Hepatic stellate cell (primary cell): Measurements from ENCODE around the gene CGB5.
"Not testable (repeated sequence)": the region's sequence is repeated elsewhere in the genome, so short reads cannot be mapped to it uniquely, and the experiment has no call there.

ENCODE experiments used
- DNase-seq: peaks from one replicate; pipeline ENCODE4 v3.0.0; 2011; ENCODE audit warnings: low spot score

Gene CGB5

GRCh38 chr19:49043548-49043947 lies at the start of gene CGB5:
CGB5 (plus strand) TSS chr19:49043848; CDS start chr19:49044210, 362 bp downstream.
- not testable (repeated sequence) for DNase-seq

- no peak for DNase-seq
Observed at GRCh38 chr19:48994035-48994386, 49.6 kb upstream of the CGB5 start.

- DNase-seq: no peak
Observed at GRCh38 chr19:48997972-48998371, 45.7 kb upstream of the CGB5 start.

DNA sequence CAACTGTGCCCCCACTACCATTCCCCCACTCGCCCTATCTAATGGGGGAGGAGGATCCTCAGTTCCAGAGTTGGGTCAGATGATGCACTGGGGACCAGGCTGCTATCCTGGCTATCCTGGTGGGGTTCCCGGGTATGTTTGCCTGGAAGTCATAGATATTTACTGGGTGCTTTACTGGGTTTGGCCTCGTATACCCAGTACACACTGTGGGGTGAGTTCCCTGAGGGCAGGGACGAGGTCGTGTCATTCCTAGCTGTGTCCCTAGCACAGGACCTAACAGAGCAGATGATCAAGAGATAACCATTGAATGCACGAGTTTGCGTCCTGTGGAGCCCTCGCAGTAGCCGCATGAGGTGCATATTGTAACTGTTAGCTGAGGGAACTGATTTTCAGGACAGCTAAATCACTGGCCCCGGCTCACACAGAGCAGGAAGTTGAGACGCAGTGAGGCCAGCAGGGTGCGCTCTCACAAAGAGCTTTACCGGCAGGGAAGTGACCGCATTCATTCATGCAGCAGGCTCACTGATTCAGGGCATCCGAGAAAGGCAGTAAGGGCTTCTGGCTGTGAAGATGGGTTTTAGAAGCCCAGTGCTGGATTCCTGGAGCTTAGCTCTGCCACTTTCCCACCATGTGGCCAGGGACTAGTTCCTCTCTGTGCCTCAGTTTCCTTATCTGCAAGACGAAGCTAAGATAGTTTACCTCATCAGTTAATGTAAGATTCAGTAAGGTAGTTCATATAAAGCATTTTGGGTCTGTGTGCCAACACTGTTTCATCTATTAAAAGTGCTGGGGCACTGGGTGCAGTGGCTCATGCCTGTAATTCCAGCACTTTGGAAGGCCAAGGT lies 43.9 kb upstream of the CGB5 start:
- DNase-seq: peak; percentile 80

- DNase-seq: no peak
Observed at GRCh38 chr19:49004133-49004532, 39.5 kb upstream of the CGB5 start.

- DNase-seq: no peak
Observed at GRCh38 chr19:49004964-49005614, 38.6 kb upstream of the CGB5 start.

- DNase-seq: no peak
Observed at GRCh38 chr19:49006905-49007304, 36.7 kb upstream of the CGB5 start.

DNA sequence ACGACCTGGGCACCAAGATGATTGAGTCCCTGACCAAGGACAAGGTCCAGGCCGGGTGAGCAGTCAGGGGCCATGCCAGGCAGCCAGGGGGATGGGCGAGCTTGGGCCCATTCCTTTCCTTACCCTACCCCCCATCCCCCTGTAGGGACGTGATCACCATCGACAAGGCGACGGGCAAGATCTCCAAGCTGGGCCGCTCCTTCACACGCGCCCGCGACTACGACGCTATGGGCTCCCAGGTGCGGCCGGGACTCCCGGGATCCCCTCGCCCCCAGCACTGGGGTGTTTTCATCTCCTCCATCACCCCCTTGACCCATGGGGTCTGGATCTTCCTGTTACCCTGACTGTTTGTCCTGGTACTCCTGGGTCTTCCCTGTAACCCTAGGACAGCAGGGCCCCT lies 33.8 kb upstream of the CGB5 start:
- no peak for DNase-seq

- no peak for DNase-seq
Observed at GRCh38 chr19:49010453-49010852, 33.2 kb upstream of the CGB5 start.

DNA sequence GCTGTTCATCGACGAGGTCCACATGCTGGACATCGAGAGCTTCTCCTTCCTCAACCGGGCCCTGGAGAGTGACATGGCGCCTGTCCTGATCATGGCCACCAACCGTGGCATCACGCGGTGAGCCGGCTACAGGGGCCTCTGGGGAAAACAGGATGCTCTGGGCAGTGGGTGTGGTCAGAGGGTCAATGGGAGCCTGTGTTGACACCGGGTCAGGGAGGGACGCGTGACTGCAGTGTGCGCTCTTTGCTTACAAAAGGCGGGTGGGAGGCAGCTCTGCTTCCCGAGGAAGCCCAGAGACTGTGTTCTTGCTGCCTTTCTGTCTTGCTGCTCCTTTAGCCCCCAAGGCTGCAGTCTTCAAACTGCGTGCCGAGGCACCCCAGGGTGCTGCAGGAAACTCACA lies 32.5 kb upstream of the CGB5 start:
- DNase-seq: no peak

DNA sequence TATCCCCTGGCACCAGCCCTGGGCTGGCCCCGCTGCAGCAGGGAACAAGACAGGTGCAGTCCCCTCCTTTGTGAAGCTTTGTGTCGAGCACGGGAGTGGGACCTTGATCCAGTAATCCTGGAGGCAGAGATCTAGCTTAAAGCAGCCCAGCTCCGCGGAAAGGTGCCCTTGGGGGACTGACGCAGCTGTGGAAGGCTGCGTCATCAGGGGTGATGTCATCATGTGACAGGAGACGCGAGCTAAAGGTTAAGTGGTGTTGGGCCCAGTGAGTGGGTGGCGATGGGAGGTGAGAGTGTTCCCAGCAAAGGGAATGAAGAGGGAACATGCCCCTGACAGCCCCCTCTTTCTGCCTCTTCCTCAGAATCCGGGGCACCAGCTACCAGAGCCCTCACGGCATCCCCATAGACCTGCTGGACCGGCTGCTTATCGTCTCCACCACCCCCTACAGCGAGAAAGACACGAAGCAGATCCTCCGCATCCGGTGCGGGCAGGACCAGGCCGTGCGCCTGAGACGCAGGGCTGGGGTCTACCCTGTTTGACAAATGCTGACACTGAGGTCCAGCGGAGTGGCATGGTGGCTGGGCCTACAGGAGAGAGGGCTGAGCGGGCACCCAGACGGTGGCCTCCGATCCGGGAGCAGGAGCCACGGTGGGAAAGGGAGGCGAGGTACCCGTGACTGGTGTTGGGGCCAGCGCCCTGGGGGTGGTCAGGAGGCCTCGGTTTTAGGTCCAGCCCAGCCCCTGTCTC lies 29.4 kb upstream of the CGB5 start:
- DNase-seq: no peak

GRCh38 chr19:49014870-49015255 lies 28.8 kb upstream of the CGB5 start:
- DNase-seq: no peak

- DNase-seq: no peak
Observed at GRCh38 chr19:49016067-49016839, 27.4 kb upstream of the CGB5 start.

- no peak for DNase-seq
Observed at GRCh38 chr19:49017041-49017665, 26.5 kb upstream of the CGB5 start, which contains the start of gene LHB. LHB (minus strand) TSS chr19:49017091; CDS start chr19:49017081, 10 bp downstream.

DNA sequence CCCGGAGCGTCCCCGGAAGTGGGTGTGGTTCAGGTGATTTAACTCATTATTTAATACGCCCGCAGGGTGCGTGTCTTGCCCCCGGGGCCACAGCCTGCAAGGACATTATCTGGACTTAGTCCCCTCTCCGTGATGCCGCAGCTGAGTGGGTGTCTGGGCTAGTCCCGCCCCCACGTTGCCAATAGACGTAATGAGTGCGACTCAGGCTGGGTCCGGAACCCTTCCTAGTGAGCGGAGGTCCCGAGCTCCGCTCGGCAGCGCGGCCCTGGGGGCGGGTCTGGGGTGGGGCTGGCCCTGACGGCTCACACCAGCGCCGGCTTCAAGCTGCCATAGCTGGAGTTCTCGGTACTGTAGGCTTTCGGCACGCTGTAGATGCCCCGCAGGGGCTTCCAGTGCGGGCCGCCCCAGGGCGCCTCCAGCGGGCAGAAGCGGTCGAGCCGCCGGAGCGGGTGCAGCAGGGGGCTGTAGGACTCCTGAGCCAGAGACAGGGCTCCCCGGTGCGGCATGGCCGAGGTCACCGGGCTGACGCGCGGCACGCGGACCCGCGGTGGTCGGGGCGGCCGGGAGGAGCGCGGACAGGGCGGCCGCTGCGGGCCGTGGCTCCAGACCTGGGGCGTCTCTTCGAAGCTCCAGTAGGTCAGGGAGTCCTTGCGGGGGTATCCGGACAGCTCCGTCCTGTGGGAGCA lies 25.8 kb upstream of the CGB5 start:
- DNase-seq: peak; percentile 88

DNA sequence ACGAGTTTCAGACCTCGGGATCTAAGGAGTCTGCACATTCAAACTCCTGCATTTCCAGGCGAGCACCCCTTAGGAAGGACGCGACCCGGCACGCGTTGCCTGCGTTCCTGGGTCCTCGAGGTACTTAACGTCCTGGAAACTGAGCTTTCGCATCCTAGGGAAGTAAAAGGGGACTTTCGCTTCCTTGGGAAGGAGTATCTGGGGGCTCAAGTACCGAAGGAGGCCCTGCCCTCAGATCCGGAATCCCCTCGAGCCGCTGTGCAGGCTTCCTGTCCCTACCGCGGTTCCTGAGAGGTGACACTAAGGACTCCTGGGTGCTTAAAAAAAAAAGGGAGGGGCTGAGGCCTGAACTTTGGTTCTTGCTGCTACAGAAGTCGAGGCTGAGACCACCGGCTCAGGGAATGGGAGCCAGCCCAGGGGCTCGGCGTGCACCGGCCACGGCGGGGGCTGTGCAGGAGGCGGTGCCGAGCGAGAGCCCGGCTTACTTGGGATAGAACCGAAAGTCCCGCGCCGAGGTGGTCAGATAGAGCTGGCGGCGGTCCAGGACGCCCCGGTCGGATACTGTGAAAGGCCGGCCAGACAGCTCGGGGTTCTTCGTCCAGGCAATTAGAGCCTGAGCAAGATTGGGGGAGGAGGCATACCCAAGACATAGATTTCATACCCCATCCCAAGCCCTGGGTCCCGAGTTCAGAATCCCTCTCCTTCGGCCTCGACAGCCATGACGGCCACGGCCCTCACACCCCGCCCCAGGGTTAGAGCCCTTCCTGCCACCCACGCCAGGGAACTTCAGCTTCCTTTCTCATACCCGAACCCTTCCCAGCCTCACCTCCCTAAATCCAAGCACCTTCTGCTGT lies 25.0 kb upstream of the CGB5 start:
- DNase-seq: not testable (repeated sequence)

- peak; percentile 47 for DNase-seq
Observed at GRCh38 chr19:49019242-49019932, 24.3 kb upstream of the CGB5 start.

- no peak for DNase-seq
Observed at GRCh38 chr19:49020342-49020741, 23.3 kb upstream of the CGB5 start.
